ENCODE results near the gene TENM4.

Gene TENM4

DNA sequence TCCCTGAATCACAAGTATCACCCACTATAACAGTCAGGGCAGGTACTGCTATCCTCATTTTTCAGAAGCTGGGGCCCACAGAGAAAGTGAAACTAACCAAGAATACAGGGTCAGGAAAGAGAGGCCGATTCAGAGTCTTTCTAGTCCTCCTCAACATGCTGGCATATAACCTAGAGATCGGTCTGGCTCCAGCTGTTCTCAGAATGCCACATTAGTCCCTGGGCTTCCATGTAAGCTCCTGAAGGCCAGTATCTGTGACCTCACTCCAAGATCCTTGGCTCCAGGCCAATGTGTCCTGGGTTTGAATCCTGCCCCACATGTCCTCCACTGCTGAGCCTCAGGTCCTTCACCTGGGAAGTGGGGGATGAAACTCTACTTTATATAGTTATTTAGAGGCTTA lies 50.4 kb downstream of the TENM4 start:
- no peak overlapping the region for H3K4me3 ChIP-seq (ENCODE audit: low read depth, low read length)
- TF ChIP-seq, protein P1, sequence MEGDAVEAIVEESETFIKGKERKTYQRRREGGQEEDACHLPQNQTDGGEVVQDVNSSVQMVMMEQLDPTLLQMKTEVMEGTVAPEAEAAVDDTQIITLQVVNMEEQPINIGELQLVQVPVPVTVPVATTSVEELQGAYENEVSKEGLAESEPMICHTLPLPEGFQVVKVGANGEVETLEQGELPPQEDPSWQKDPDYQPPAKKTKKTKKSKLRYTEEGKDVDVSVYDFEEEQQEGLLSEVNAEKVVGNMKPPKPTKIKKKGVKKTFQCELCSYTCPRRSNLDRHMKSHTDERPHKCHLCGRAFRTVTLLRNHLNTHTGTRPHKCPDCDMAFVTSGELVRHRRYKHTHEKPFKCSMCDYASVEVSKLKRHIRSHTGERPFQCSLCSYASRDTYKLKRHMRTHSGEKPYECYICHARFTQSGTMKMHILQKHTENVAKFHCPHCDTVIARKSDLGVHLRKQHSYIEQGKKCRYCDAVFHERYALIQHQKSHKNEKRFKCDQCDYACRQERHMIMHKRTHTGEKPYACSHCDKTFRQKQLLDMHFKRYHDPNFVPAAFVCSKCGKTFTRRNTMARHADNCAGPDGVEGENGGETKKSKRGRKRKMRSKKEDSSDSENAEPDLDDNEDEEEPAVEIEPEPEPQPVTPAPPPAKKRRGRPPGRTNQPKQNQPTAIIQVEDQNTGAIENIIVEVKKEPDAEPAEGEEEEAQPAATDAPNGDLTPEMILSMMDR (IDR thresholded peaks at IDR 0.05; ENCODE audit: low read depth, low read length, missing control alignments): no peak
- no peak for DNase-seq (ENCODE audit: low read depth)

DNA sequence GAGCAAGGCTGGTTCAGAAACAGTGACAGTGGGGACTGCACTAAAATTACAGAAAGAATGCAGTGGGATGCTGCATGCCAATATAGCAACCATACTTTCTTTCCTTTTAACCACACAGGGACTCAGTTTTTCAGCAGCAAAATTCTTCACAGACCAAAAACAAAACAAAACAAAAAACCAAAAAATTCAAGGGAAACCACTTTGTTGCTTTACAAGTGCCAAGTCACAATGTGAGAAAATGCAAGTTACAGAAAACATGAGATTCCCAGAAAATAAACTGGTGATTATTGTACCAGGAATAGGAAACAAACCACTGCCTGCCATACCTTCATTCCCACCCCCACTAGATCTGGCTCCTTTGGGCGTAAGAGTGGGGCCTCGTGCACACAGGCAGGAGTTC lies 52.6 kb downstream of the TENM4 start:
- DNase-seq (ENCODE audit: low read depth): no peak
- TF ChIP-seq, protein P1 (IDR thresholded peaks at IDR 0.05; ENCODE audit: low read depth, low read length, missing control alignments): no peak
- H3K4me3 ChIP-seq (ENCODE audit: low read depth, low read length): no peak overlapping the region

DNA sequence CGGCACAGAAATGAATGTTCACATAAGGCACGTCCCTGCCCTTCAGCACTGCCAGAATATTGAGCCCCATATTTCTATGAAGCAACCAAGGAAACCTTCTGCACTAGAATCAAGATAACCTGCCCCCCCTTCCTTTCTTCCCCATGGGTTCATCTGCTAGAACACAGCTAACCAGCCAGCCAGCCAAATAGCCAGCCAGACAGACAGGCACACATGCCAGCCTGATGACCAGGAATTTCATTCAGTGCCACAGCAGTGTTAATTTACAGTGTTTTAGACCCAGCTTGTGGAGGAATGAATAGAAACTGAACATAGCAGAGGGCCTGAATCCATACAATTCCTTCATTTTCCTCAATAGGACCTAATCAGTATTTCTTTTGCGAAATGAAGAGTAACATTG lies 57.0 kb downstream of the TENM4 start:
- H3K4me3 ChIP-seq (ENCODE audit: low read depth, low read length): no peak overlapping the region

DNA sequence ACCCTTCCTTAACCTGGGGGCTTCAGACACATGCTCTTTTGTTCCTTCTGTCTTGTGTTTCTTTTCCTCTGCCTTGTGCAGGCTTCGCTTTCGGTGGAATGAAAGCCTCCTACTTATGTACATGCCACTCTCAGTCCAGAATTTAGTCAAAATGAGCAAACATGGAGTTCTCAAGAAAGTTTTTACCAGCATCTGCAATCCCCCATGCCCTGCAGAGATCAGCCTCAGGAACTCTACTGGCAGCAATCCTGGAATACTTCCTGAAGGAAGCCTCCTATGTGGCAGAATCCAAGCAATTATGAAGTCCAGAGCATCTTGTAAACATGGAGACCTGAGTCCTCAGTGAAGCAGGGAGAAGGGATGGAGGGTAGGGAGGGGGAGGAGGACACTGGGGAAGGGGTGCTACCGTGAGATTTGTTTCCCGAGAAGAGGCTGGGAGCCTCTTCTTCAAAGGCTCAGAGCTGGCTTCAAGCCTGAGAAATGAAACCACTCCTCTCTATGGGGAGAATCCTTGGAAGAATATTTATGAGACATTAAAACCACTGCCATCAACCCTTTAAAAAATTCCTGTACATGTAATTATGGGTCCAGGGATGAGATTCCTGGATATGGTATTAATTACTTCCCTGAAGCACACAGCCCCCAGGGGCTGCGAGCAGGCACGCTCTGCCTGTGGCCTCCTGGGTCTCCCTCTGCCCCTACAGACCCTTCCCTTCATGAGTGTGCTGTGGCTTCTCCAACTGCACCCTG lies 58.4 kb downstream of the TENM4 start:
- no peak overlapping the region for H3K4me3 ChIP-seq (ENCODE audit: low read depth, low read length)
- TF ChIP-seq, protein P1 (IDR thresholded peaks at IDR 0.05; ENCODE audit: low read depth, low read length, missing control alignments): no peak
- DNase-seq (ENCODE audit: low read depth): no peak

More for the DNA sequence above, 57.0 kb downstream of the TENM4 start:
- no peak for DNase-seq (ENCODE audit: low read depth)
- TF ChIP-seq, protein P1 (IDR thresholded peaks at IDR 0.05; ENCODE audit: low read depth, low read length, missing control alignments): no peak

DNA sequence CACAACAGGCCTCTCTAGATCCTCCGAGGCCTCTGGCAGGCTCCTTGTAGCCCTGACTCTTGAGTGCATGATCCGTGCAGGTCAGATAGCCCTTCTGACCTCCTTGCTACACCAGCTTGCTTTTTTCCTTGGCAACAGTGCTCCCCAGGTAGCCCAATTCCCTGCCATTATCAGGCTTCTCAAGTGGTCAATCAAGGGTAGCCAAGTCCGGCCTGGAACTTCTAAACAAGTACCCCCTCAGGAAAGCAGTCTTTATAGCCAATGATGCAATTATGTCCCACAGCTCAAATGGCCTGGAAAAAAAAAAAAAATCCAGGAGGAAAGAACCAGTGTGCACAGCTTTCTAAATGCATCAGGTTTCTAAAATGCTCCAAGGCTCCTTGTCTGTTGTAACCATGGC lies 59.8 kb downstream of the TENM4 start:
- TF ChIP-seq, protein P1 (IDR thresholded peaks at IDR 0.05; ENCODE audit: low read depth, low read length, missing control alignments): no peak
- H3K4me3 ChIP-seq (ENCODE audit: low read depth, low read length): no peak overlapping the region
- DNase-seq (ENCODE audit: low read depth): no peak

DNA sequence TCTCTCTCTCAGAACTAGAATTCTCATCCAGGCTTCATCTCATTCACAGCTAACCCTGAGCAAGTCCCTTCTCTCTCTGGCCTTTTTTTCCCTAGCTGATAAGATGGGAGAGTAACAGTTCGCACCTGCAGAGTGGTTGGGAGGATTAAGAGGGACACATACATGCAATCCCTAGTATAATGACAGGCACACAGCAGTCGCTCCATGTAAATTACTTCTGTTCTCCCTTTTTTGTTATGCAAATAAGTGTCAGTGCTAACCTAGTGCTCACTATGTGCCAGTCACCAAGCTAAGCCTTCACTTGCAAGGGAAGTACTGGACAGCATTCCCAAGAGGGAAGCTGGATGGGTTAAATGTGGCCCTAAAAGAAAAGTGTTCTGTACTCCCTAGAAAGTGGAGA lies 63.4 kb downstream of the TENM4 start:
- TF ChIP-seq, protein P1 (IDR thresholded peaks at IDR 0.05; ENCODE audit: low read depth, low read length, missing control alignments): no peak
- DNase-seq (ENCODE audit: low read depth): no peak
- H3K4me3 ChIP-seq (ENCODE audit: low read depth, low read length): no peak overlapping the region
